HG02852 (cell line): ENCODE measurements around the gene SLC25A27.

Experiments
- ATAC-seq: cut with Tn5 transposase; IDR thresholded peaks from one replicate; pipeline ENCODE4 v1.9.1; 2021; ENCODE audit warnings: mild to moderate bottlenecking, moderate library complexity; ENCODE audit not compliant: unreplicated experiment

The SLC25A27 gene

DNA sequence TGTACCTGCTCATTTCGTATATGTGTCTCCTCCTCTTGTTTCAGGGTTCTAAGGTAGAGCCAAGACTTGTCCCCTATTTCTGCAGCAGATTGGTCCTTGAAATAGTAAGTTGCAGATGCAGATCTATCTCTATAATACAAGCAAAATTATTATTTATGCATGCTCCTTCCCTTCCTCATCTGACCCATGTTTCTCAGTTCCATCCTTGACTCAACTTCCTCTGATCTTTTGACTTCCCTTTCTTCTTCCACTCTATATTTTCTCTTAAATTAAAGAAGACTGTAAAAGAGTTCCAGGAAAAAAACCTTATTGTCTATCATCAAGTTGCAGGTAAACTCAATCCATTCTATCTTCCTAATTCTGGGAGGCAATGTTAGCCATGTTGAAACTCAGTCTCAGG, 58.7 kb downstream of the SLC25A27 start:
- ATAC-seq = no peak

GRCh38 chr6:46715141-46715540, 62.4 kb downstream of the SLC25A27 start:
- no peak for ATAC-seq

GRCh38 chr6:46719099-46719498, 66.3 kb downstream of the SLC25A27 start:
- no peak for ATAC-seq

DNA sequence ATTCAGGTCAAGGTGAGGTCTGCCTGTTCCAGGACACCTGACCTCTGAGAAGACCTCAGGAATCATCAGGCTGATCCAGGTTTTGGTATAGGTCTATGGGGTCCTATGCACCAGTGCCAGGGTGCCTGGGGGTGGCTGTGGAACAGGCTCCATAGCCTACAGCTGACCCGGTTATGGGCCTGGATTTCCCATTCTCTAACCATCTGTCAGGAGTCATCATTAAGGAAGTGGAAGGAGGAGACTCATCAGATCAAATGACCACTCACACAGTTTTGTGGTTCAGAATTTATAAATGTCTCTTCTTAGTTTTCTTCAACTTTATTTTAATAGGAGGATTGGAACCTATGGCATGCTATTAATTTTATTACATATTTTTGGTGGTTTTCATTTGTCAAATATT, 67.6 kb downstream of the SLC25A27 start:
- no peak for ATAC-seq
